ENCODE results near the gene HRAS.

HRAS gene

GRCh38 chr11:553083-553987 is 18.0 kb upstream of the HRAS start:
- DNase-seq: no peak

- no peak for DNase-seq
Measured at GRCh38 chr11:551596-551995, 16.2 kb upstream of the HRAS start.

DNA sequence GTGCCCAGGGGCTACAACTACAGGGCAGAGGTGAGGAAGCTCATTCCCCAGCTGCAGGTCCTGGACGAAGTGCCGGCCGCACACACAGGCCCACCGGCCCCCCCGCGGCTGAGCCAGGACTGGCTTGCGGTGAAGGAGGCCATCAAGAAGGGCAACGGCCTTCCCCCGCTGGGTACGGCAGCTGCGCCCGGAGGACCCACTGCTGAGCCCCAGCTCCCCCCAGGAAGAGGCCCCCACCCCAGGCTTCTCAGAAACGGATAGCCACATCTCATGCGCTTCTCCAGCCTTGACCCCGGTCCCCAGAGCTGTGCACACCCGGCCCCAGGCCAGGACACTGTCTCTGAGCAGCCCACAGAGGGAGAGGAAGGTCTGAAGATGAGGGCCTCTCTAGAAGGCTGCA is 15.8 kb upstream of the HRAS start:
- no peak for DNase-seq

DNA sequence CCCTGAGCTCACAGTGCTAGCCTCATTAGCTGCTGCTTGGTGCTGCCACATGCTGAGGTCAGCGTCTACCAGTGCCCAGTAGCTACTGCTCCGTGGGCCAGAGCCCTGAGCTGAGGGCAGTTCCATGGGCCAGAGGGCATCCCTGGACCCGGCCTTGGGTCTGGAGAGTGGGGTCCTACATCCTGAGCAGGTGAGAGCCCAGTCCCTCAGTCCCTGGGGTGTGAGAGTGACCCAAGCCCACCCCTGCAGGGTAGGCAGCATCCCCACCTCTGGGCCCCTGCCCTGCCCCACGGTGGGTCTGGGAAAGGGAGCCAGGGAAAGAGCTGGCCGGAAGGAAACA is 15.3 kb upstream of the HRAS start:
- DNase-seq: no peak

DNA sequence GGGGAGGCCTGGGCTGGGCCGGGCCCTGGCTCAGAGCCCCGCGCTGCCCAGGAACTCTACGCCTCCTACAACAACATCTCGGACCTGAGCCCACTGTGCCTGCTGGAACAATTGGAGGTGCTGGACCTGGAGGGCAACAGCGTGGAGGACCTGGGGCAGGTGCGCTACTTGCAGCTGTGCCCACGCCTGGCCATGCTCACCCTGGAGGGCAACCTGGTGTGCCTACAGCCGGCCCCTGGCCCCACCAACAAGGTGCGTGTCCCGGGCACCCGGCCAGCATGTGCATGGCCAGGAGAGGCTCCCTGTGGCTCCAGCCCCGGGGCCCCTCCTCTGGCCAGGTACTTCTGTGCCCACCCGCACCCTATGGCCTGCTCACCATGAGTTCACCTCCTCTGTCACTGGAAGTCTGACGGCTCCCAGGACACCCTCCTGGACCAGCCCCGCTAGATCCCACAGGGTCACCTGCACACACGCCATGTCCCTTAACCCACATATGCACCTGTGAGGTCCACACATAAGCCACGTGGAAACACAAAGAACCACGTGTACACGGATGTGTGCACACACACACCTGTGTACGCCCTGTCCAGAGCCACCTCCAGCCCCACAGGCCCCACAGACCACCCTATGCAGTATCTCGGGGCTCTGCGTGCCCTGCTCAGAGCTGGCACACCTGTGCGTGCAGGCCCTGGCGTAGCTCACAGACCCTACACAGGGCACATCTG is 14.8 kb upstream of the HRAS start:
- no peak for DNase-seq

DNA sequence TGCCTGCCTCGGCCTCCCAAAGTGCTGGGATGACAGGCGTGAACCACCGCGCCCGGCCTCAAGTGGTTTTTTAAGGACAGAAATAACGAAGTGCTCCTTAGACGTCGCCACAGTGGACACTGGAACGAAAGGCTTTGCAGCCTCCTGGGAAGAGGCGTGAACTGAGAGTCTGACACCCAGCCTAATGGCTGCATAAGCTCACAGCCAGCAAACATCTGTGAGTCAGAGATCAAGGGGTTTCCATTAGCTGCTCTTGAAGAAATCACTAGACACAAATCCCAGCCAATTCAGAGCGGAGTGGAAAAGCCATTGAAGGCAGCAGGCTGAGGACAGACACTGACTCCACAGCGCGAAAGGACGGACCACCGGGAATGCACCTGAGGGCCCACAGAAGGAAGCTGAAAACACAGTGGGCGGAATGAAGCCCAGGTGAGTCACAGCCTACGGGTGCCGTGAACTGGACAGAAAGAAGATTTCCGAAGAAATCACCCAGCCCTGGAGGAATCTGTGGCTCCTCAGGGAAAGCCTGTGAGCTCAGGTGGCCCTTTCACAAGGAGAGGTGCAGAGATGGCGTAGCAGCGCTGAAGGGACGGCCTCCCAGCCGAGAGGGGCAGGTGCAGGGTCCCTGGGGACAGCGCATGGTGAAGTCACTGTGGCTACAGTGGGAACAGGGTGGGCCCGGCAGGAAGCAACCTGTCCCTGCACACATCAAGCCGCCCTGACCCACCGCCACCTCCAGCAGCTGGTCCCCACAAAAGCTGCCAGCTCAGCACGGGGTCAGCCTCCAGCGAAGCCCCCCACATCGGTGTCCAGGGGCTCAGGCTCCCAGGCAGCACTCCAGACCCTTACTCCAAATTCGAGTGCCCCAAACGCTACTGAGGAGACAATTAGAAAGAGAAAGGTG is 13.6 kb upstream of the HRAS start:
- DNase-seq: peak; percentile 56

DNA sequence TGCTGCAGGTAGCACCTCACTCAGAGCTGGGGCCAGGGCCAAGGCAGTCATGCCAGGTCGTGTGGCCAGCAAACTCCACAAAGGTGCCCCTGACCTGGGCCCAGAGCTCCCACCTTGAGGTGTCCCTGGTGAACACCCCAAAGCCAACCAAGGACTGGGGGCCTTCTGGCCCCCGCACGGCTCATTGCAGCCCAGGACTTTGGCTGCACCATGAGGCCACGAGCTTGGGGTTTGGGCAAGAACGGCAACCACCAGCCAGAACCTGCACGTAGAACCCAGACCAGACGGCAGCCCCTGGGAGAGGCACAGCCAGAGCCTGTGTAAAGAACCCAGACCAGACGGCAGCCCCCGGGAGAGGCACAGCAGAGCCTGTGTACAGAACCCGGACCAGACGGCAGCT is 9.8 kb upstream of the HRAS start:
- DNase-seq: no peak

- DNase-seq: no peak
Measured at GRCh38 chr11:544817-545166, 9.4 kb upstream of the HRAS start.

GRCh38 chr11:541433-541885 is 6.1 kb upstream of the HRAS start:
- peak; percentile 49 for DNase-seq

DNA sequence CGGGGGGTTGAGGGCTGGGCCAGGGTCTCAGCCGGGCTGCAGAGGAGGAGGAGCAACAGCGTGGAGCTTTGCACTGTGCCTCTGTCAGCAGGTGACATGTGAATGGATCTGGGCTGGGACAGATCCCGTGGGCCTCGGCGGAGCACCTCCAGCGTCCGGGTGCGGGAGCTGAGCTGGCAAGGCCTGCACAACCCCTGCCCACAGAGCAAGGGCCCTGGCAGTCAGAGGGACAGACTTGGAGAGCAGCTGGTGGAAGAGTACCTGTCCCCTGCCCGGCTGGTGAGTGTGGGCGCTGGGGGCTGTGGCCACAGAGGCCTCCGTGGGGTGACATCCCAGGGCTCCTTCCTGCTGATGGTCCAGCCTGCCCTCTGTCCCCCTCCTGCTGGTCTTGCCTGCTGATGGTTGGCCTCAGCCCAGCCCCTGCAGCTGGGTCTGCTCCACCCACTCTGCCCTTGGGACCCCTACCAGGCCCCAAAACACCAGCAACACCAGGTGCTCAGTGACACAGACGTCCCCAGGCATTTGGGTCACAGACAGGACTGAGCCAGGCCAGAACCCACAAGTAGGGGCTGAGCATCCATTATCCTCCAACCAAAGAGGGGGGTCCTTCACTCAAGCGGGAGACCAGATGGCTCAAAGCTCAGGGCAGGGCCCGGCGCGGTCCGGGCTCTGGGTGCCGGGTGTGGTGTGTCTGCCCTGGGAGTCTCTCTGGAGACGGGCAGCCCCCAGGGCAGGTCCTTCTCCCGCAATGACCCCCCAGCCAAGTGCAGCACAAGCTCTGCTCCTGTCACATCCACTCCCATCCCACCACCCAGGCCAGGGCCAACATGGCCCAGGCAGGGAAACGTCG is 5.4 kb upstream of the HRAS start:
- DNase-seq: no peak

DNA sequence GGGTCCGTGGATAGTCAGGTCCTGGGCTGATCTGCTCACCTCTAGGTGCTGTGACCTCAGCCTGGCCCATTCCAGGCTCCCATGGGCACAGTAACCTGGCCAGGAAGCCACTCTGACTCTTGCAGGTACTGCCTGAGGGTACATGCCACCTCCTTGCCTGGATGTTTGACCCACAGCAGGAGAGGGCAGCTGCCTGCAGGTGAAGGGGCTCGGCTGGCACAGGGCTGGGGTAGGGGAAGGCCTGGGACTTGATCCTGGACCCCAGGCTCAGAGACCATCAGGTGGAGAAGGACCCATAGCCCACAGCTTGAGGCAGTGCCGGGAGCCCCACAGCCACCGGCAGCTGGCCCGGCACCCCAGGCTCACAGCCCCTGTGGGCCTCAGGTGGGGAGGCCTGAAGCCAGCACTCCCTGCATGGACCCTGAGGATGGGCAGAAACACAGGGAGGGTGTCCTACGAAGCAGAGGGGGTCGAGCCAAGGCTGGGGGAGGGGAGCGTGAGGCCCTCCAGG is 4.7 kb upstream of the HRAS start:
- DNase-seq: no peak

DNA sequence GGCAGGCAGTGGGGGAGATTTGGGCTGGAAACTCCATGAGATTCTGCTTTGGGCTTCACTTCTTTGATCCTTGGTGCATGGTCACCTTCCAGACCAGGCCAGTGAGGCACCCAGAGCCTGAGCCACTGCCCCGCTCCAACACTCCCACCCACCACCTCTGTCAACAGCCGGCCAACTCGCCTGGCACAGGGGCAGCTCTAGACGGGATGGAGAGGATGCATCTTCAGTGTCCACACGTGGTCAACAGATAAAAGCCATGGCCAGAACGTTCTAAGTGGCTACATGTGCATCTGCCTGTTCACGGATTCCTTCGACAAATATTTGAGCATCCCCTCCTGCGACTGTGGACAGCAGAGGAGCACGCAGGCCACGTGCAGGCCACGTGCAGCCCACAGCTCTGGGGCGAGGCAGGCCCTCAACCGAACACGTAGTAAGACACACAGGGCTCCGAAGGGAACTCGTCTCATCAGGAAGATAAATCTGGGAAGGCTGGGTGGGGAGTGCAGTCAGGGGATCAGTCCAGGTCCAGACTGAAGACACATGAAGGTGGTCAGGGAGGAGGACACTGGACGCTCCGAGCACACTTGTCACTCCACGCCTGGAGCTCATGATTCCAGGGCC is 3.2 kb upstream of the HRAS start:
- DNase-seq: peak; percentile 45

- DNase-seq: peak; percentile 48
Measured at GRCh38 chr11:537622-538430, 2.5 kb upstream of the HRAS start.

- peak; percentile 99 for DNase-seq
Measured at GRCh38 chr11:536841-537621, 1.7 kb upstream of the HRAS start, which contains the start of gene LRRC56. Gene LRRC56 (plus strand): TSS chr11:537527. CDS start chr11:540685, 3,158 bp downstream.

DNA sequence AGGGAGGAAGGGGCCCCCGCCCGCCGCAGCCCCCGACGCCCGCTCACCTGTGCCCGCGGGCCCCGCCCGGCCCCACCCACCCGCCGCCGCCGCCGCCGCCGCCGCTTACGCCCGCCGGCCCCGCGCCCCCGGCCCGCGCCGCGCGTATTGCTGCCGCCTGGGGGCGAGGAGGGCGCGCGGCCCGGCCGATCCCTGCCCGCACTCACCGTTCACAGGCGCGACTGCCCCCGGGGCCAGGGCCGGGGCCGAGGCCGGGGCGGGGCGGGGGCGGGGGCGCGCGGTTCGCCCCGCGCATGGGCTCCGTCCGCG is 212 bp downstream of the HRAS start:
- DNase-seq: no peak

DNA sequence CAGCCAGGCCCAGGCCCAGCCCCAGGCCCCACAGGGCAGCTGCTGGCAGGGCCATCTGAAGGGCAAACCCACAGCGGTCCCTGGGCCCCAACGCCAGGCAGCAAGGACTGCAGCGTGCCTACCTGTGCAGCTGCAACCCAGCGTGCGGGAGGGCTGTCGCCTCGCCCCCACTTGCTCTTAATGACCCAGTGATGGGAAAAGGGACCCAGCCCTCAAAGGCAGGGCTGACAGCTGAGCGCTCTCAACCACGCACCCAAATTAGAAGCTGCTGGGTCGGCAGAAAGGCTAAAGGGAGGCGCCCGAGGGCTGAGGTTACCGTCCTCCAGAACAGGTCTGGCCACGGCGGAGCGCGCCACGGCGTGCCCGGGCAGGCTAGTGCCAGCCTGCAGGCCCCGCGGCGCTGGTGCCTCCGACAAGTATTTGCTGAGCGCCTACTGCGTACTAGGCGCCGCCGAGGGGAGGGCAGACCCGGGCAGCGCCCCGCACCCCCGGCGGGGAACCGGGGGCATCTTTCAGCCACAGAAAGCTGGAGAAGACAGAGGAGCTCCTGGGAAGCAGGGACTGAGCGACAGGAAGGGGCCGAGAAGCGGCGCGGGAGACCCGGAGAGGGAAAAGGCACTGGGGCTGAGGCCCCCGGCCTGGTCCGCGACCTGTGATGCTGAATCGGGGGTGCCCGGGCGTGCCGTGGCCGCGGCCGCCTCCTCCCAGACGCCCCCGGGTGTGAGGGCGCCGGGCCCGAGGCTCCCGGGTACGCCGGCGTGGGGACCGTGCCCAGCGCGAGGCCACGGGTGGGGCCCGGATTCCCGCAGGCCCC is 773 bp downstream of the HRAS start:
- DNase-seq: peak; percentile 83

GRCh38 chr11:533586-534395 is 1.6 kb downstream of the HRAS start:
- no peak for DNase-seq

GRCh38 chr11:532986-533585 is 2.3 kb downstream of the HRAS start:
- no peak for DNase-seq
